Panc1 (cell line): Measurements from ENCODE around the gene FILIP1L. TPM values are rescaled to one million over a fixed set of nuclear protein-coding genes. Genes with fewer than 3 reads are reported as not detected.
A peak's percentile ranks its signal among the peaks of the same experiment; 100 is the strongest.

Experiments used
- ATAC-seq: fragments of 200-7000 bp; cut with Tn5 transposase; 2 replicates; pipeline ENCODE4 v1.9.1; 2020; ENCODE audit warnings: mild to moderate bottlenecking, moderate library complexity
- BruUV-seq: library from RNA; stranded (reverse); fragments of 400-500 nt; replicated peaks from 2 replicates; lab custom pipeline; 2021; lab: Mats Ljungman, UMichigan
- CTCF ChIA-PET: fragments of 300-600 bp; sonication (Branson Sonifier 250); formaldehyde crosslinking; loops from one replicate; lab custom pipeline; 2022; ENCODE audit warnings: antibody characterized with exemption; lab: Charles Lee
- POLR2A ChIA-PET: fragments of 300-600 bp; sonication (Branson Sonifier 250); formaldehyde crosslinking; loops from one replicate; lab custom pipeline; 2022; ENCODE audit warnings: antibody characterized with exemption; lab: Charles Lee
- DNase-seq: peaks from one replicate; pipeline ENCODE4 v3.0.0-alpha.2; 2010; ENCODE audit warnings: low read depth, low spot score
- H3K27ac ChIP-seq: 2 replicates; pipeline ENCODE4 v1.5.1; 2011; ENCODE audit warnings: mild to moderate bottlenecking, low read length, inconsistent platforms
- H3K27me3 ChIP-seq: fragments of 200-500 bp; sonication (Bioruptor generic); 2 replicates; pipeline ENCODE4 v1.6.0; 2014; ENCODE audit warnings: low read length, inconsistent platforms; ENCODE audit not compliant: control insufficient read depth, insufficient read depth
- H3K36me3 ChIP-seq: fragments of 200-500 bp; sonication (Bioruptor generic); 2 replicates; pipeline ENCODE4 v1.5.1; 2014; ENCODE audit warnings: inconsistent platforms, mild to moderate bottlenecking, low read length, moderate library complexity; ENCODE audit not compliant: control insufficient read depth, insufficient read depth
- H3K4me1 ChIP-seq: 2 replicates; pipeline ENCODE4 v1.5.1; 2011; ENCODE audit warnings: inconsistent platforms, mild to moderate bottlenecking, low read length, moderate library complexity; ENCODE audit not compliant: control insufficient read depth, insufficient read depth
- H3K4me3 ChIP-seq, 2 experiments: 2 replicates each; pipeline ENCODE4 v1.5.1; 2011 to 2012; ENCODE audit warnings: low read depth in 2 of 2, low read length in 2 of 2, mild to moderate bottlenecking in 2 of 2, inconsistent platforms in 1 of 2, moderate library complexity in 1 of 2
- H3K9me3 ChIP-seq: fragments of 200-500 bp; sonication (Bioruptor generic); 2 replicates; pipeline ENCODE4 v1.5.1; 2014; ENCODE audit warnings: low read depth, mild to moderate bottlenecking, inconsistent platforms, low read length, moderate library complexity; ENCODE audit not compliant: control insufficient read depth, insufficient read depth
- POLR2AphosphoS5 ChIP-seq: IDR thresholded peaks from 2 replicates; pipeline ENCODE4 v1.6.1; 2012; ENCODE audit warnings: mild to moderate bottlenecking, low read depth, low read length, moderate library complexity
- SIN3A ChIP-seq: IDR thresholded peaks from 2 replicates; pipeline ENCODE4 v1.6.1; 2012; ENCODE audit warnings: low read depth, mild to moderate bottlenecking, low read length, moderate library complexity, borderline replicate concordance; ENCODE audit not compliant: insufficient read depth
- TCF7L2 ChIP-seq: IDR thresholded peaks from 2 replicates; pipeline ENCODE4 v1.6.1; 2011; ENCODE audit warnings: mild to moderate bottlenecking, low read depth, low read length, inconsistent platforms
- in situ Hi-C: cut with HindIII; loops from 2 replicates; pipeline ENCODE4 v1.10.0; 2016; ENCODE audit warnings: low sequenced_read_pairs, low pct_unique_long_range_greater_than_20kb
- intact Hi-C: fragments of 100-400 bp; cut with micrococcal nuclease; formaldehyde crosslinking; loops from one replicate; pipeline ENCODE4 v1.10.0; 2022; ENCODE audit not compliant: unreplicated experiment
- total RNA-seq: library from RNA; stranded (reverse); gene quantifications from one replicate; pipeline ENCODE4 v1.2.1, GENCODE V29; 2021; ENCODE audit not compliant: unreplicated experiment
- TF ChIP-seq, protein P1 (sequence below), 2 experiments: IDR thresholded peaks; 2 replicates each; pipeline ENCODE4 v1.6.1; 2011 to 2012; ENCODE audit warnings: low read depth in 2 of 2, control low read depth in 1 of 2, low read length in 1 of 2, mild to moderate bottlenecking in 1 of 2, moderate library complexity in 1 of 2; ENCODE audit not compliant: insufficient read depth in 1 of 2
- TF ChIP-seq, protein P2 (sequence below): fragments of 450-650 bp; IDR thresholded peaks from 2 replicates; pipeline ENCODE4 v1.5.1; 2017; ENCODE audit warnings: mild to moderate bottlenecking

Gene FILIP1L
- total RNA-seq, 1 experiment from 2014 or later: 3.2 TPM

DNA sequence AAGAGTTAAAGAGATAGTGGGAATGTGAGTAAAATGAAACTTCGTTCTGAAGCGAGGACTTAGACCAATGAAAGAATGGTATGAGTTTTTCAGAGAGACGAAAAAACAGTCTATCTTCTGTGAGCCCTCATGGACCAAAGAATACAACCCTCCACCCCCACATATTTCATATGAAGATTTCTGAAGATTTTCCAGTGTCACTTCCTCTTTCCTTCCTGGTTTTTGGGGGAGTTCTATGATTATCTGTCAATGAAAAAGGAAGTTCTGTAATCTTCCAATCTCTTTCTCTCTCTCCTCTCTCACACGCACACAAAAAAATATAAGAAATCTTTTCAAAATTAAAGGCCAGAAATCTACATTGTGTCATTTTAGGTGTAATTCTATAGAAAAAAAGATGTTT is 269.0 kb downstream of the FILIP1L start:
- DNase-seq (no peak), ATAC-seq (no peak)
- Histone ChIP-seq H3K4me1 (peaks cover 16% of the 10 kb centered on the region), H3K27me3 (no peaks in the 10 kb centered on the region), H3K9me3 (no peaks in the 10 kb centered on the region), H3K4me3 (no peak overlapping the region), H3K36me3 (no peaks in the 10 kb centered on the region), H3K27ac (peak overlapping the region; percentile 27; the same call in 1 of the 2 replicates)
- ChIA-PET POLR2A (no interaction called here), CTCF (no interaction called here)
- in situ Hi-C loops: no loop called here
- TF ChIP-seq POLR2AphosphoS5: no peak
- no peak for TF ChIP-seq TCF7L2
- no peak for TF ChIP-seq SIN3A
- TF ChIP-seq, protein P1, sequence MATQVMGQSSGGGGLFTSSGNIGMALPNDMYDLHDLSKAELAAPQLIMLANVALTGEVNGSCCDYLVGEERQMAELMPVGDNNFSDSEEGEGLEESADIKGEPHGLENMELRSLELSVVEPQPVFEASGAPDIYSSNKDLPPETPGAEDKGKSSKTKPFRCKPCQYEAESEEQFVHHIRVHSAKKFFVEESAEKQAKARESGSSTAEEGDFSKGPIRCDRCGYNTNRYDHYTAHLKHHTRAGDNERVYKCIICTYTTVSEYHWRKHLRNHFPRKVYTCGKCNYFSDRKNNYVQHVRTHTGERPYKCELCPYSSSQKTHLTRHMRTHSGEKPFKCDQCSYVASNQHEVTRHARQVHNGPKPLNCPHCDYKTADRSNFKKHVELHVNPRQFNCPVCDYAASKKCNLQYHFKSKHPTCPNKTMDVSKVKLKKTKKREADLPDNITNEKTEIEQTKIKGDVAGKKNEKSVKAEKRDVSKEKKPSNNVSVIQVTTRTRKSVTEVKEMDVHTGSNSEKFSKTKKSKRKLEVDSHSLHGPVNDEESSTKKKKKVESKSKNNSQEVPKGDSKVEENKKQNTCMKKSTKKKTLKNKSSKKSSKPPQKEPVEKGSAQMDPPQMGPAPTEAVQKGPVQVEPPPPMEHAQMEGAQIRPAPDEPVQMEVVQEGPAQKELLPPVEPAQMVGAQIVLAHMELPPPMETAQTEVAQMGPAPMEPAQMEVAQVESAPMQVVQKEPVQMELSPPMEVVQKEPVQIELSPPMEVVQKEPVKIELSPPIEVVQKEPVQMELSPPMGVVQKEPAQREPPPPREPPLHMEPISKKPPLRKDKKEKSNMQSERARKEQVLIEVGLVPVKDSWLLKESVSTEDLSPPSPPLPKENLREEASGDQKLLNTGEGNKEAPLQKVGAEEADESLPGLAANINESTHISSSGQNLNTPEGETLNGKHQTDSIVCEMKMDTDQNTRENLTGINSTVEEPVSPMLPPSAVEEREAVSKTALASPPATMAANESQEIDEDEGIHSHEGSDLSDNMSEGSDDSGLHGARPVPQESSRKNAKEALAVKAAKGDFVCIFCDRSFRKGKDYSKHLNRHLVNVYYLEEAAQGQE (IDR thresholded peaks at IDR 0.05; ENCODE audit: insufficient read depth in 1 of 2, low read depth in 2 of 2, low read length in 1 of 2): no peak
- TF ChIP-seq, protein P2, sequence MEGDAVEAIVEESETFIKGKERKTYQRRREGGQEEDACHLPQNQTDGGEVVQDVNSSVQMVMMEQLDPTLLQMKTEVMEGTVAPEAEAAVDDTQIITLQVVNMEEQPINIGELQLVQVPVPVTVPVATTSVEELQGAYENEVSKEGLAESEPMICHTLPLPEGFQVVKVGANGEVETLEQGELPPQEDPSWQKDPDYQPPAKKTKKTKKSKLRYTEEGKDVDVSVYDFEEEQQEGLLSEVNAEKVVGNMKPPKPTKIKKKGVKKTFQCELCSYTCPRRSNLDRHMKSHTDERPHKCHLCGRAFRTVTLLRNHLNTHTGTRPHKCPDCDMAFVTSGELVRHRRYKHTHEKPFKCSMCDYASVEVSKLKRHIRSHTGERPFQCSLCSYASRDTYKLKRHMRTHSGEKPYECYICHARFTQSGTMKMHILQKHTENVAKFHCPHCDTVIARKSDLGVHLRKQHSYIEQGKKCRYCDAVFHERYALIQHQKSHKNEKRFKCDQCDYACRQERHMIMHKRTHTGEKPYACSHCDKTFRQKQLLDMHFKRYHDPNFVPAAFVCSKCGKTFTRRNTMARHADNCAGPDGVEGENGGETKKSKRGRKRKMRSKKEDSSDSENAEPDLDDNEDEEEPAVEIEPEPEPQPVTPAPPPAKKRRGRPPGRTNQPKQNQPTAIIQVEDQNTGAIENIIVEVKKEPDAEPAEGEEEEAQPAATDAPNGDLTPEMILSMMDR: no peak
- no TSS peak for BruUV-seq
- intact Hi-C loops: no loop called here

DNA sequence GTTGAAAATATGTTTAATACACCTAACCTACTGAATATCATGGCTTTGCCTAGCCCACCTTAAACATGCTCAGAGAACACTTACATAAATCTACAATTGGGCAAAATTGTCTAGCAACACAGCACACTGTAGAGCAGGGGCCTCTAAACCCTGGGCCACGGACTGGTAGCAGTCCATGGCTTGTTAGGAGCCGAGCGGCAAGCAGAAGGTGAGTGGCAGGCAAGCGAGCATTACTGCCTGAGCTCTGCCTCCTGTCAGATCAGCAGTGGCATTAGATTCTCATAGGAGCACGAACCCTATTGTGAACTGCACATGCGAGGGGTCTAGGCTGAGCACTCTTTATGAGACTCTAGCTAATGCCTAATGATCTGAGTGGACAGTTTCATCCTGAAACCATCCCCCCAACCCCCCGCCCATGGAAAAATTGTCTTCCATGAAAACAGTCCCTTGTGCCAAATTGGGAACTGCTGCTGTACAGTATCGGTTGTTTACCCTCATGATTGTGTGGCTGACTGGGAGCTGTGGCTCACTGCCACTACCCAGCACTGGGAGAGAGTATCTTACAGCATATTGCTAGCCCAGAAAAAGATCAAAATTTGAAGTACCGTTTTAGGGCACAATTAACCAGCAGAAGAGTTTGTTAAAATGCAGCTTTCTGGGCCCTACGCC is 270.6 kb downstream of the FILIP1L start:
- peaks cover 16% of the 10 kb centered on the region for H3K4me1 ChIP-seq
- ChIA-PET CTCF (interaction anchor here (1.0 to 2.2 kb wide), 5 partner anchors 10 to 410 kb away, joined by 3 to 29 read pairs (median 3); no protein-coding TSS in a partner anchor), POLR2A (interaction anchor here (1.3 kb wide), 1 partner anchor 417 kb away, joined by 19 read pairs; the partner anchor contains the start of gene TBC1D23)
- in situ Hi-C loops (no loop called here), intact Hi-C loops (loop anchor here (5.0 kb wide), 1 partner anchor 204 kb away; no protein-coding TSS in a partner anchor)
- H3K9me3 ChIP-seq: no peaks in the 10 kb centered on the region
- DNase-seq (no peak), ATAC-seq (peak; percentile 67)
- H3K27me3 ChIP-seq: no peaks in the 10 kb centered on the region
- TF ChIP-seq TCF7L2: no peak
- TF ChIP-seq, protein P2: peak; percentile 48; the same call in 1 of the 2 replicates
- H3K4me3 ChIP-seq: no peak overlapping the region
- peak overlapping the region; percentile 30 for H3K27ac ChIP-seq
- BruUV-seq: no TSS peak
- H3K36me3 ChIP-seq: no peaks in the 10 kb centered on the region
